Hindlimb muscle (tissue), 1 donor: ENCODE results near the gene P2RX3. TPM values are rescaled to one million over a fixed set of nuclear protein-coding genes. Genes with fewer than 3 reads are reported as not detected.

ENCODE experiments used
- DNase-seq: peaks from one replicate; pipeline ENCODE4 v3.0.0-alpha.2; 2013
- polyA plus RNA-seq: library from polyadenylated mRNA; unstranded; fragments of 120-200 nt; gene quantifications from one replicate; pipeline ENCODE4 v1.2.1, GENCODE V29; 2013; ENCODE audit not compliant: insufficient read length

The P2RX3 gene
- polyA plus RNA-seq, 1 donor = 4.2 TPM

GRCh38 chr11:57310091-57310490 lies 28.1 kb upstream of the P2RX3 start:
- DNase-seq = no peak

- no peak for DNase-seq
Observed at GRCh38 chr11:57310630-57311086, 27.5 kb upstream of the P2RX3 start.

GRCh38 chr11:57311109-57311936 lies 26.8 kb upstream of the P2RX3 start:
- DNase-seq = peak; percentile 82

- DNase-seq = no peak
Observed at GRCh38 chr11:57312511-57313021, 25.6 kb upstream of the P2RX3 start.

GRCh38 chr11:57313071-57313787 lies 24.9 kb upstream of the P2RX3 start:
- DNase-seq = no peak

- DNase-seq = no peak
Observed at GRCh38 chr11:57313788-57314135, 24.4 kb upstream of the P2RX3 start.

- no peak for DNase-seq
Observed at GRCh38 chr11:57314221-57314973, 23.8 kb upstream of the P2RX3 start.

- no peak for DNase-seq
Observed at GRCh38 chr11:57315491-57315890, 22.7 kb upstream of the P2RX3 start.

GRCh38 chr11:57316017-57316416 lies 22.1 kb upstream of the P2RX3 start:
- DNase-seq = no peak

- peak; percentile 87 for DNase-seq
Observed at GRCh38 chr11:57318178-57318577, 20.0 kb upstream of the P2RX3 start.

GRCh38 chr11:57320067-57320718 lies 18.0 kb upstream of the P2RX3 start:
- no peak for DNase-seq

- no peak for DNase-seq
Observed at GRCh38 chr11:57320719-57321387, 17.3 kb upstream of the P2RX3 start.

- no peak for DNase-seq
Observed at GRCh38 chr11:57321388-57322255, 16.5 kb upstream of the P2RX3 start.

GRCh38 chr11:57322256-57323166 lies 15.6 kb upstream of the P2RX3 start:
- DNase-seq = peak; percentile 93

GRCh38 chr11:57323167-57323854 lies 14.8 kb upstream of the P2RX3 start:
- no peak for DNase-seq

- no peak for DNase-seq
Observed at GRCh38 chr11:57323855-57324153, 14.3 kb upstream of the P2RX3 start.

GRCh38 chr11:57324154-57324885 lies 13.8 kb upstream of the P2RX3 start:
- DNase-seq = peak; percentile 78
